ENCODE measurements around the gene CORO6.
"Not testable (repeated sequence)": the region's sequence is repeated elsewhere in the genome, so short reads cannot be mapped to it uniquely, and the experiment has no call there.

Gene CORO6

GRCh38 chr17:29653995-29654714, 31.4 kb upstream of the CORO6 start:
- no peak overlapping the region for H3K4me3 ChIP-seq (ENCODE audit: low read depth, low read length)
- peaks cover 8% of the 10 kb centered on the region; the same call in 1 of the 2 replicates for H3K36me3 ChIP-seq
- TF ChIP-seq CTCF (IDR thresholded peaks at IDR 0.05; ENCODE audit: low read depth, low read length) = no peak
- H3K27ac ChIP-seq = no peak overlapping the region
- no peaks in the 10 kb centered on the region for H3K9me3 ChIP-seq (ENCODE audit: severe bottlenecking)
- H3K27me3 ChIP-seq (ENCODE audit: insufficient read depth, low read depth, severe bottlenecking) = no peaks in the 10 kb centered on the region
- no peak for DNase-seq

GRCh38 chr17:29652976-29653375, 30.3 kb upstream of the CORO6 start:
- Histone ChIP-seq H3K4me3 (ENCODE audit: low read depth, low read length) (no peak overlapping the region), H3K36me3 (peaks cover 3% of the 10 kb centered on the region; the same call in 1 of the 2 replicates), H3K27me3 (ENCODE audit: insufficient read depth, low read depth, severe bottlenecking) (no peaks in the 10 kb centered on the region), H3K9me3 (ENCODE audit: severe bottlenecking) (no peaks in the 10 kb centered on the region), H3K27ac (no peak overlapping the region)
- no peak for TF ChIP-seq CTCF (IDR thresholded peaks at IDR 0.05; ENCODE audit: low read depth, low read length)
- no peak for DNase-seq

GRCh38 chr17:29651913-29652312, 29.2 kb upstream of the CORO6 start:
- H3K27me3 ChIP-seq (ENCODE audit: insufficient read depth, low read depth, severe bottlenecking); H3K4me3 ChIP-seq (ENCODE audit: low read depth, low read length); DNase-seq; H3K27ac ChIP-seq; H3K36me3 ChIP-seq; H3K9me3 ChIP-seq (ENCODE audit: severe bottlenecking): not testable (repeated sequence)

GRCh38 chr17:29650396-29650795, 27.7 kb upstream of the CORO6 start:
- no peak for DNase-seq
- no peaks in the 10 kb centered on the region for H3K9me3 ChIP-seq (ENCODE audit: severe bottlenecking)

GRCh38 chr17:29649359-29649758, 26.6 kb upstream of the CORO6 start:
- no peak for TF ChIP-seq CTCF (IDR thresholded peaks at IDR 0.05; ENCODE audit: low read depth, low read length)
- DNase-seq = no peak
- Histone ChIP-seq H3K4me3 (ENCODE audit: low read depth, low read length) (no peak overlapping the region), H3K36me3 (peaks cover 2% of the 10 kb centered on the region; the same call in 1 of the 2 replicates), H3K9me3 (ENCODE audit: severe bottlenecking) (no peaks in the 10 kb centered on the region), H3K27ac (no peak overlapping the region), H3K27me3 (ENCODE audit: insufficient read depth, low read depth, severe bottlenecking) (no peaks in the 10 kb centered on the region)

More at GRCh38 chr17:29650396-29650795, 27.7 kb upstream of the CORO6 start:
- Histone ChIP-seq H3K36me3 (peaks cover 4% of the 10 kb centered on the region; the same call in 1 of the 2 replicates), H3K27me3 (ENCODE audit: insufficient read depth, low read depth, severe bottlenecking) (no peaks in the 10 kb centered on the region), H3K4me3 (ENCODE audit: low read depth, low read length) (no peak overlapping the region), H3K27ac (no peak overlapping the region)
- no peak for TF ChIP-seq CTCF (IDR thresholded peaks at IDR 0.05; ENCODE audit: low read depth, low read length)

GRCh38 chr17:29648005-29648404, 25.3 kb upstream of the CORO6 start:
- Histone ChIP-seq H3K4me3 (ENCODE audit: low read depth, low read length) (no peak overlapping the region), H3K27ac (no peak overlapping the region), H3K9me3 (ENCODE audit: severe bottlenecking) (no peaks in the 10 kb centered on the region), H3K27me3 (ENCODE audit: insufficient read depth, low read depth, severe bottlenecking) (no peaks in the 10 kb centered on the region), H3K36me3 (peaks cover 2% of the 10 kb centered on the region; the same call in 1 of the 2 replicates)
- no peak for TF ChIP-seq CTCF (IDR thresholded peaks at IDR 0.05; ENCODE audit: low read depth, low read length)
- no peak for DNase-seq
